GM18502 (cell line): Measurements from ENCODE around the gene KRT6A.
"Not testable (repeated sequence)": the region's sequence is repeated elsewhere in the genome, so short reads cannot be mapped to it uniquely, and the experiment has no call there.

ENCODE experiments used
- ATAC-seq: cut with Tn5 transposase; IDR thresholded peaks from one replicate; pipeline ENCODE4 v1.9.1; 2021; ENCODE audit warnings: mild to moderate bottlenecking; ENCODE audit not compliant: unreplicated experiment, poor library complexity

Gene KRT6A

GRCh38 chr12:52474212-52474611 lies 18.8 kb downstream of the KRT6A start:
- no peak for ATAC-seq

- ATAC-seq, result no peak
Observed at GRCh38 chr12:52473768-52474167, 19.3 kb downstream of the KRT6A start, which contains the start of gene KRT6C. Gene KRT6C, minus strand, starts transcription at chr12:52473805. Its CDS starts 68 bp downstream, at chr12:52473737.

GRCh38 chr12:52469853-52470252 lies 23.2 kb downstream of the KRT6A start:
- no peak for ATAC-seq

- no peak for ATAC-seq
Observed at GRCh38 chr12:52464897-52465296, 28.2 kb downstream of the KRT6A start.

GRCh38 chr12:52461693-52462092 lies 31.4 kb downstream of the KRT6A start:
- ATAC-seq, result no peak

GRCh38 chr12:52458861-52459260 lies 34.2 kb downstream of the KRT6A start:
- ATAC-seq, result no peak

GRCh38 chr12:52455821-52456220 lies 37.2 kb downstream of the KRT6A start:
- no peak for ATAC-seq

- ATAC-seq, result no peak
Observed at GRCh38 chr12:52454411-52455201, 38.5 kb downstream of the KRT6A start.

- no peak for ATAC-seq
Observed at GRCh38 chr12:52452101-52452500, 41.0 kb downstream of the KRT6A start, which contains the start of gene KRT6B. Gene KRT6B, minus strand, starts transcription at chr12:52452146. Its CDS starts 68 bp downstream, at chr12:52452078.

GRCh38 chr12:52448228-52448627 lies 44.8 kb downstream of the KRT6A start:
- no peak for ATAC-seq

- not testable (repeated sequence) for ATAC-seq
Observed at GRCh38 chr12:52447196-52447595, 45.9 kb downstream of the KRT6A start.

GRCh38 chr12:52446367-52447045 lies 46.6 kb downstream of the KRT6A start:
- no peak for ATAC-seq

- ATAC-seq, result no peak
Observed at GRCh38 chr12:52445876-52446275, 47.2 kb downstream of the KRT6A start.

GRCh38 chr12:52444647-52445595 lies 48.1 kb downstream of the KRT6A start:
- no peak for ATAC-seq

GRCh38 chr12:52443966-52444365 lies 49.1 kb downstream of the KRT6A start:
- ATAC-seq, result no peak

- no peak for ATAC-seq
Observed at GRCh38 chr12:52442600-52443061, 50.4 kb downstream of the KRT6A start.

GRCh38 chr12:52441320-52441911 lies 51.6 kb downstream of the KRT6A start:
- no peak for ATAC-seq

GRCh38 chr12:52440821-52441319 lies 52.2 kb downstream of the KRT6A start:
- ATAC-seq, result no peak

GRCh38 chr12:52439845-52440244 lies 53.2 kb downstream of the KRT6A start:
- no peak for ATAC-seq

- no peak for ATAC-seq
Observed at GRCh38 chr12:52439420-52439819, 53.6 kb downstream of the KRT6A start.
